ENCODE measurements around the gene PHYKPL.

Gene PHYKPL

DNA sequence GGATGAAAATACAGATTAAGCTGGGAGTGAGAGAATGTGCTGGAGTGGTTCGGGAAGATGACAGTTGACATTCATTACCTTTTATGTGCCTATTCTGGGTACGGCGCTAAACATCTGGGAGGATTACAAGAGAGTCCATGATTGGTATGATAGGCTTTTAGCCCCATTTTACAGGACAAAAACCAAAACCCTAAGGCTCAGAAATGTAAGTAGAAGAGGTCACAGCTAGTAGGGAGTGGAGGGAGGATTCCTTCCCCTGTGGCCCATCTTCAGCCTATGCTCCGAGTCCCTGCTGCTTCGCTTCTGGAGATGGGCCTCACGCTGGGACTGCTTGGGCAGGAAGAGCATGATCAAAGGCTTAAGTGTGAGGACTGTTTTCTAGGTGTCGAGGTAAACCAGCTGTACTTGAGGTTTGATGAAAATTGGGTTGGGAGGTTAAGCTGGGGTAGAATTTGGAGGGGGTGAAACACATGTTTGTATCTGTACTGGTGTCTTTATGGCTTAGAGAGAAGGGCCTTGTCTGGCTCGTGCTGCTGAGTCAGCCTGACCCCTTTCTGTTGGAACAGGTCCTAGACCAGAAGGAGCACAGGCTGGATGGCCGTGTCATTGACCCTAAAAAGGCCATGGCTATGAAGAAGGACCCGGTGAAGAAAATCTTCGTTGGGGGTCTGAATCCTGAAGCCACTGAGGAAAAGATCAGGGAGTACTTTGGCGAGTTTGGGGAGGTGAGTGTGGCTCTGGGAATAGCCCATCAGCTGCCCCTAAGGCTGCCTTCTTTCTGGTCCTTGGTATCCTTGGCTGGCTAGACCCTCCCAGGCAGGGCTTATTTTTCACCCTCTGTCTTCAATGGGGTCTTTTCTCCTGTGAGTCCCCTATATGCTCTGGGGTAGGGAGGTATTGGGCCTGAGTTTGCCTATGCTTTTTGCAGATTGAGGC, 26.2 kb downstream of the PHYKPL start:
- FAIRE-seq (no peak), DNase-seq (ENCODE audit: insufficient read length, low spot score) (no peak)
- TF ChIP-seq SPI1 (IDR thresholded peaks at IDR 0.05; ENCODE audit: low read depth, low read length) (no peak), PAX5 (IDR thresholded peaks at IDR 0.05; ENCODE audit: insufficient read depth, low read length, severe bottlenecking) (no peak), POLR2AphosphoS5 (IDR thresholded peaks at IDR 0.05; ENCODE audit: low read depth, low read length) (0 out of 2 replicates have a peak, but pooled peaks have one; percentile 27), POU2F2 (IDR thresholded peaks at IDR 0.05; ENCODE audit: low read depth, low read length) (no peak), POLR2A (IDR thresholded peaks at IDR 0.05; ENCODE audit: low read depth, low read length) (no peak), TAF1 (IDR thresholded peaks at IDR 0.05; ENCODE audit: low read depth, low read length) (no peak)

DNA sequence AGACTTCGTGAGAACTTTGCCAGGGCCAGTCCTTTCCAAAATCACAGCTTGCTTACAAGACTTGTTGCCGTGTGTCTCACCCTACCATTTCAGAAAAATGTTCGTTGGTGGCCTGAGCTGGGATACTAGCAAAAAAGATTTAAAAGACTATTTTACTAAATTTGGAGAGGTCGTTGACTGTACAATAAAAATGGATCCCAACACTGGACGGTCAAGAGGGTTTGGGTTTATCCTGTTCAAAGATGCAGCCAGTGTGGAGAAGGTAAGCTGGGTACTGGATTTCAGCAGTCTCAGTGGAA, 26.9 kb downstream of the PHYKPL start:
- TF ChIP-seq SPI1 (IDR thresholded peaks at IDR 0.05; ENCODE audit: low read depth, low read length): no peak
- TF ChIP-seq PAX5 (IDR thresholded peaks at IDR 0.05; ENCODE audit: insufficient read depth, low read length, severe bottlenecking): no peak
- no peak for TF ChIP-seq TAF1 (IDR thresholded peaks at IDR 0.05; ENCODE audit: low read depth, low read length)
- TF ChIP-seq POLR2A (IDR thresholded peaks at IDR 0.05; ENCODE audit: low read depth, low read length): no peak
- TF ChIP-seq POU2F2 (IDR thresholded peaks at IDR 0.05; ENCODE audit: low read depth, low read length): no peak
- TF ChIP-seq POLR2AphosphoS5 (IDR thresholded peaks at IDR 0.05; ENCODE audit: low read depth, low read length): no peak
- FAIRE-seq (no peak), DNase-seq (ENCODE audit: insufficient read length, low spot score) (no peak)

DNA sequence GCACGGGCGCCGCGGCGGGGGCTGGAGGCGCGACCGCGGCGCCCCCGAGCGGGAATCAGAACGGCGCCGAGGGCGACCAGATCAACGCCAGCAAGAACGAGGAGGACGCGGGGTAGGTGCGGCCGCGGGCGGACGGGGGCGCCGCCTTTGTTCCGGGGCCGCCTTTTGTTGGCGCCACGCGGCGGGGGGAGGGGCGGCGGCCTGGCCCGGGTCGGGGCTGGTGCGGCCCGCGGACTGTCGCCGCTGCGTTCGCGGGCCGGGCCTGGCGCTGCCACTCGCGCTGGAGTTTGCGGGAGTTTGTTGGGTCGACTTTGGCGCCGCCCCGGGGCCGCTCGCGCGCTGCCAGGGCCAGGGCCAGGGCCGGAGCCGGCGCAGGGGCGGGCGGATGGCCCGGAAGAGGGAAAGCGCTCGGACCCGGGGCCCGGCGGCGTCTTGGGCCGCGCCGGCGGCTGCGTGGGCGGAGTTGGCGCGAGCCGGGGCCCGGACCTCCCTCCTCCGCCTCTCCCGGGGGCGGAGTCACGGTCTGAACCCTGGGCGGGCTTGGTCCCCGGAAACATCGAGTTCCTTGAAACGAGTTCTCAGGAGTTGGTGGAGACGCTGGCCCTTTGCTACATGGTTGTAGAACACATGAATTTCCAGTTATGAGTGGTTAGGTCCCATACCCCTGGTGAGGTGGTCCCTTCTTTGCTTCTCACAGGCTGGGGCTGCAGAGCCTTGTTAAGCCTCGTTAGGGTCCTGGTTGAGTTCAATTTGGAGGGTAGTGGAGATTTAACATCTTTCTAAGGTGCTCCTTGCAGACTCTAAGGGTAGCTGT, 27.5 kb downstream of the PHYKPL start:
- TF ChIP-seq TAF1 (IDR thresholded peaks at IDR 0.05; ENCODE audit: low read depth, low read length) (no peak), PAX5 (IDR thresholded peaks at IDR 0.05; ENCODE audit: insufficient read depth, low read length, severe bottlenecking) (no peak), POU2F2 (IDR thresholded peaks at IDR 0.05; ENCODE audit: low read depth, low read length) (no peak), POLR2AphosphoS5 (IDR thresholded peaks at IDR 0.05; ENCODE audit: low read depth, low read length) (no peak), POLR2A (IDR thresholded peaks at IDR 0.05; ENCODE audit: low read depth, low read length) (no peak), SPI1 (IDR thresholded peaks at IDR 0.05; ENCODE audit: low read depth, low read length) (no peak)
- DNase-seq (ENCODE audit: insufficient read length, low spot score) (peak; percentile 86), FAIRE-seq (peak; percentile 73)

DNA sequence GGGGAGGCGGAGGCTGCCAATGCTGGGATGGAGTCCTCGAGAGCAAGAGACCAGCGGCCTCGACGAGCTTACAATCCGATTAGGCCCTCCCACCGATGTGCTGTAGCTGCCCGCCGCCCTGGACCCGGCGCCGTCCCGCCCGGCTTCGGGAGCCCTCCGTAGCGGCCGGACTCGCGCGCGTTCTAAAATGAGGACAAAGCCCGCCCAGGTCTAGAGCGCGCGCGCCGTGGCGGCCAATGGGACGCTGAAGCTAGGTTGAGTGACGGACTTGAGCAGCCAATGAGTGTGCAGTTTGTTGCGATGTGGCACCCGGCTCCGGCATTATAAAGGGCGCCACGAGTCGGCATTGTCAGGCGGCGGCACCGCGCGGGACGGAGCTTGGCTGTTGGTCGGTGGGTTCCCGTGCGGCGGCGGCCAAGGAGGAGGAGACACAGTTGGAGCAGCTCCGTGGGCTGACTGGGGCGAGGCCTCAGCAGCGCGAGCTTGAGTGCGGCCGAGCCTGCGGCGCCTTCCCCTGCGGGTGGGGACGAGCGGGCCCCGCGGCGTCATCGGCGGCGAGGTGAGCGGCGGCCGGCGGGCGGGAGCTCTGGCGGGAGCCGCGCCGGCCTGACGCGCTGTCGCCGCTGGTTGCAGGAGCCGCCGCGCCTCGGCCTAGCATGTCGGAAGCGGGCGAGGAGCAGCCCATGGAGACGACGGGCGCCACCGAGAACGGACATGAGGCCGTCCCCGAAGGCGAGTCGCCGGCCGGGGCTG, 28.2 kb downstream of the PHYKPL start, which contains the start of gene HNRNPAB:
TSS of gene HNRNPAB (plus strand) at position 352 of the 753 bp plus-strand sequence. CDS start at position 657, 305 bp downstream.
- DNase-seq (ENCODE audit: insufficient read length, low spot score) (peak; percentile 97), FAIRE-seq (peak; percentile 96)
- no peak for TF ChIP-seq SPI1 (IDR thresholded peaks at IDR 0.05; ENCODE audit: low read depth, low read length)
- TF ChIP-seq POLR2AphosphoS5 (IDR thresholded peaks at IDR 0.05; ENCODE audit: low read depth, low read length): peak; percentile 100
- TF ChIP-seq POLR2A (IDR thresholded peaks at IDR 0.05; ENCODE audit: low read depth, low read length): peak; percentile 100
- peak; percentile 96 for TF ChIP-seq TAF1 (IDR thresholded peaks at IDR 0.05; ENCODE audit: low read depth, low read length)
- no peak for TF ChIP-seq PAX5 (IDR thresholded peaks at IDR 0.05; ENCODE audit: insufficient read depth, low read length, severe bottlenecking)
- TF ChIP-seq POU2F2 (IDR thresholded peaks at IDR 0.05; ENCODE audit: low read depth, low read length): peak; percentile 97

DNA sequence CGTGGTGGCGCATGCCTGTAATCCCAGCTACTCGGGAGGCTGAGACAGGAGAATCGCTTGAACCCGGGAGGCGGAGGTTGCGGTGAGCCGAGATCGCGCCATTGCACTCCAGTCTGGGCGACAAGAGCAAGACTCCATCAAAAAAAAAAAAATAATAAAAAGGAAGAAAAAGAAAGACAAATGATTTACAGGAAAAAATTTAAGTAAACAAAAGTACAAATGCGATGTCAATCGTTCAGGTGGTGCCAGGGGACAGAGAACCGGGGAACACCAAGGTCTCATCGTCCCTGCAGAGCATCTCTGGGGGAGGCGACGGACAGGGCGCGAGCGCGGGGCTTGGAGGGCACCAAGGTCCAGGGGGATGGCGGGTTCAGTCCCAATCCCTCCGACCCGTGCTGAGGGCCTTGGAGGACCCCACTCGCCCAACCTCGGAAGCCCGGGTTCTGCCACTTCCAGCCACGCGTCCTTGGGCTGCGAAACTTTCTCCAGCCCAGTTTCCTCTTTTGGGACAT, 28.9 kb downstream of the PHYKPL start:
- DNase-seq (ENCODE audit: insufficient read length, low spot score): no peak

DNA sequence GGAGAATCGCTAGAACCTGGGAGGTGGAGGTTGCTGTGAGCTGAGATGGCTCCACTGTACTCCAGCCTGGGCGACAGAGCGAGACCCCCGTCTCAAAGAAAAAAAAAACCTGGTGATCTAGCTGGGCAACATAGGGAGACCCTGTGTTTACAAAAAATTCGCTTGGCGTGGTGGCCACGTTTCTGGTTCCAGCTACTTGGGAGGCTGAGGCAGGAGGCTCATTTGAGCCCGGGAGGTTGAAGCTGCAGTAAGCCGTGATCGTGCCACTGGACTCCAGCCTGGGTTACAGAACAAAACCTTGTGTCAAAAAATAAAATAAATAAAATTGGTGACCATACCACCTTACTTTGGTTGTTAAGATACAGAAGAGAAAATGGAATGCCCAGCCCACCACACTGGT, 30.1 kb downstream of the PHYKPL start:
- TF ChIP-seq SPI1 (IDR thresholded peaks at IDR 0.05; ENCODE audit: low read depth, low read length) (no peak), POU2F2 (IDR thresholded peaks at IDR 0.05; ENCODE audit: low read depth, low read length) (no peak)
- DNase-seq (ENCODE audit: insufficient read length, low spot score): no peak
- FAIRE-seq: no peak

More for the DNA sequence above, 28.9 kb downstream of the PHYKPL start:
- no peak for FAIRE-seq
- TF ChIP-seq SPI1 (IDR thresholded peaks at IDR 0.05; ENCODE audit: low read depth, low read length) (no peak), PAX5 (IDR thresholded peaks at IDR 0.05; ENCODE audit: insufficient read depth, low read length, severe bottlenecking) (no peak), POU2F2 (IDR thresholded peaks at IDR 0.05; ENCODE audit: low read depth, low read length) (no peak)

DNA sequence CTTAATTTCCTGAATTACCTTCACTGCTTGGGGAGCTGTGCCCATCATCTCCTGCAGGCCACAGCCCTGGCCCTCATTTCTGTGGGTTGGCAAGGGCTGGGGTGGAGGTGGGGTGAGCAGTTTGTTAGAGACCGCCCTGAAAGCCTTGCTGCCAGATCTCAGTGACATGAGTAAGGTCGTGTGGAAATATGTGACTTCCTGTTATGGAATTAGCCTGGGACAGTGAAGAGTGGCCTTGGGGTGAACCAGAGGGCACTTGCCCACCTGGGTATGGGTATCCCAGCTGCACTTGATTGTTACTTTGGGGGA, 30.7 kb downstream of the PHYKPL start:
- DNase-seq (ENCODE audit: insufficient read length, low spot score): no peak
- FAIRE-seq: no peak
- no peak for TF ChIP-seq TAF1 (IDR thresholded peaks at IDR 0.05; ENCODE audit: low read depth, low read length)
- TF ChIP-seq POU2F2 (IDR thresholded peaks at IDR 0.05; ENCODE audit: low read depth, low read length): no peak
- no peak for TF ChIP-seq POLR2AphosphoS5 (IDR thresholded peaks at IDR 0.05; ENCODE audit: low read depth, low read length)
- TF ChIP-seq PAX5 (IDR thresholded peaks at IDR 0.05; ENCODE audit: insufficient read depth, low read length, severe bottlenecking): no peak
- TF ChIP-seq SPI1 (IDR thresholded peaks at IDR 0.05; ENCODE audit: low read depth, low read length): no peak
- TF ChIP-seq POLR2A (IDR thresholded peaks at IDR 0.05; ENCODE audit: low read depth, low read length): no peak

DNA sequence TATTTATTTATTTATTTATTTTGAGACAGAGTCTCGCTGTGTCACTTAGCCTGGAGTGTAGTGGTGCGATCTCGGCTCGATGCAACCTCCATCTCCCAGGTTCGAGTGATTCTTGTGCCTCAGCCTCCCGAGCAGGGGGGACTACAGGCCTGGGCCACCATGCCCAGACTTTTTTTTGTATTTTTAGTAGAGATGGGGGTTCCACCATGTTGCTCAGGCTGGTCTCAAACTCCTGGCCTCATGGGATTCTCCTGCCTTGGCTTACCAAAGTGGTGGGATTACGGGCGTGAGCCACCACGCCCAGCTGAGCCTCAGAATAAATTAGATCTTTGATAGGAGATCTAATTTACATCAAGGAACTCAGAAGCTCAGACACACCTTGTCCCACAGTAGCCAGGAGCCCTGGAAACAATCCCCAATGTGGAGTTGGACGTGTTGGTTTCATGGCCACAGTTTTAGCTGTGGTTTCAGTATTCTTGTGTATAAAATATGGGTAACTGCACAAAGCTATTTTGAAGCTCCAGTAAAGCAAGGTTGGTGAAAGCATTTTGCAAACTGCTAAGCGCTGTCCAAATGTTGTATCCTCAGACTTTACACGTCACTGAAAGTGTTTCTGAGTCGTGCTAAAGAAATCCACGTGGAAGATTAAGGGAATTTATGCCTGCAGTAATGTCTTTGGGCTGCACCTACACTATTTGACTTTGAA, 31.2 kb downstream of the PHYKPL start:
- FAIRE-seq (no peak), DNase-seq (ENCODE audit: insufficient read length, low spot score) (no peak)
- TF ChIP-seq POLR2AphosphoS5 (IDR thresholded peaks at IDR 0.05; ENCODE audit: low read depth, low read length): no peak
- TF ChIP-seq POLR2A (IDR thresholded peaks at IDR 0.05; ENCODE audit: low read depth, low read length): no peak
- no peak for TF ChIP-seq SPI1 (IDR thresholded peaks at IDR 0.05; ENCODE audit: low read depth, low read length)
- TF ChIP-seq TAF1 (IDR thresholded peaks at IDR 0.05; ENCODE audit: low read depth, low read length): no peak
- TF ChIP-seq POU2F2 (IDR thresholded peaks at IDR 0.05; ENCODE audit: low read depth, low read length): no peak
- TF ChIP-seq PAX5 (IDR thresholded peaks at IDR 0.05; ENCODE audit: insufficient read depth, low read length, severe bottlenecking): no peak

Data from GM12891 (cell line).